Ectodermal cell (in vitro differentiated cells): ENCODE data around the gene MAD2L2.

Experiments used
- H3K27ac ChIP-seq: 2 replicates; pipeline ENCODE4 v1.7.0; 2013; ENCODE audit warnings: mild to moderate bottlenecking, low read depth, low read length; ENCODE audit not compliant: insufficient read depth, poor library complexity, severe bottlenecking
- H3K27me3 ChIP-seq: 2 replicates; pipeline ENCODE4 v1.7.0; 2013; ENCODE audit warnings: mild to moderate bottlenecking, low read length; ENCODE audit not compliant: insufficient read depth, control insufficient read depth, poor library complexity, severe bottlenecking
- H3K36me3 ChIP-seq: one replicate; pipeline ENCODE4 v1.7.0; 2013; ENCODE audit warnings: low read length; ENCODE audit not compliant: control insufficient read depth, insufficient read depth
- H3K4me1 ChIP-seq: one replicate; pipeline ENCODE4 v1.7.0; 2013; ENCODE audit warnings: low read length; ENCODE audit not compliant: control insufficient read depth, insufficient read depth
- H3K4me3 ChIP-seq: 2 replicates; pipeline ENCODE4 v1.7.0; 2013; ENCODE audit warnings: low read depth, low read length, control low read depth; ENCODE audit not compliant: insufficient read depth
- H3K9me3 ChIP-seq: 2 replicates; pipeline ENCODE4 v1.7.0; 2013; ENCODE audit warnings: mild to moderate bottlenecking, low read length, moderate library complexity; ENCODE audit not compliant: control insufficient read depth
- WGBS, 2 experiments: methylation state at CpG; one replicate each; pipeline ENCODE4 v1.1.7; 2013; ENCODE audit warnings: missing lambda C conversion rate in 2 of 2; 5-methylcytosine and 5-hydroxymethylcytosine counted together

MAD2L2 gene

GRCh38 chr1:11720033-11720376 lies 39.1 kb upstream of the MAD2L2 start:
- 92 to 93% methylated on average over 12 of the region's 12 CpGs for WGBS, 2 experiments
- no peaks in the 10 kb centered on the region for H3K36me3 ChIP-seq

GRCh38 chr1:11719313-11720032 lies 38.5 kb upstream of the MAD2L2 start:
- Histone ChIP-seq H3K27me3 (no peaks in the 10 kb centered on the region), H3K27ac (no peak overlapping the region), H3K36me3 (peaks cover 4% of the 10 kb centered on the region), H3K4me3 (no peak overlapping the region), H3K4me1 (no peaks in the 10 kb centered on the region), H3K9me3 (no peaks in the 10 kb centered on the region)
- 53 to 54% methylated on average over 44 of the region's 44 CpGs for WGBS, 2 experiments

More at GRCh38 chr1:11720033-11720376, 39.1 kb upstream of the MAD2L2 start:
- H3K4me1 ChIP-seq: no peaks in the 10 kb centered on the region
- no peaks in the 10 kb centered on the region for H3K27me3 ChIP-seq
- H3K27ac ChIP-seq: no peak overlapping the region
- H3K4me3 ChIP-seq: no peak overlapping the region
- no peaks in the 10 kb centered on the region for H3K9me3 ChIP-seq

- no peaks in the 10 kb centered on the region for H3K9me3 ChIP-seq
- no peak overlapping the region for H3K4me3 ChIP-seq
- no peaks in the 10 kb centered on the region for H3K4me1 ChIP-seq
- WGBS, 2 experiments: 95 to 96% methylated on average over 24 of the region's 24 CpGs
- H3K36me3 ChIP-seq: peaks cover 15% of the 10 kb centered on the region
- H3K27me3 ChIP-seq: no peaks in the 10 kb centered on the region
- no peak overlapping the region for H3K27ac ChIP-seq
Measured at GRCh38 chr1:11714831-11715575, 34.1 kb upstream of the MAD2L2 start.

GRCh38 chr1:11713095-11713494 lies 32.1 kb upstream of the MAD2L2 start:
- Histone ChIP-seq H3K27me3 (no peaks in the 10 kb centered on the region), H3K9me3 (no peaks in the 10 kb centered on the region), H3K27ac (no peak overlapping the region), H3K4me1 (no peaks in the 10 kb centered on the region), H3K4me3 (no peak overlapping the region), H3K36me3 (peaks cover 15% of the 10 kb centered on the region)
- 94 to 95% methylated on average over 11 of the region's 11 CpGs for WGBS, 2 experiments

GRCh38 chr1:11712285-11712684 lies 31.3 kb upstream of the MAD2L2 start:
- H3K4me1 ChIP-seq: peaks cover 7% of the 10 kb centered on the region
- 93 to 94% methylated on average over 8 of the region's 8 CpGs for WGBS, 2 experiments
- H3K27me3 ChIP-seq: no peaks in the 10 kb centered on the region
- H3K36me3 ChIP-seq: peaks cover 15% of the 10 kb centered on the region
- no peak overlapping the region for H3K4me3 ChIP-seq
- H3K9me3 ChIP-seq: no peaks in the 10 kb centered on the region
- no peak overlapping the region for H3K27ac ChIP-seq

- H3K4me1 ChIP-seq: peaks cover 9% of the 10 kb centered on the region
- no peaks in the 10 kb centered on the region for H3K27me3 ChIP-seq
- no peak overlapping the region for H3K27ac ChIP-seq
- 97% methylated on average over 5 of the region's 5 CpGs for WGBS, 2 experiments
- peaks cover 15% of the 10 kb centered on the region for H3K36me3 ChIP-seq
- no peaks in the 10 kb centered on the region for H3K9me3 ChIP-seq
- no peak overlapping the region for H3K4me3 ChIP-seq
Measured at GRCh38 chr1:11711490-11711889, 30.5 kb upstream of the MAD2L2 start.

- Histone ChIP-seq H3K27ac (no peak overlapping the region), H3K4me1 (peaks cover 35% of the 10 kb centered on the region), H3K9me3 (no peaks in the 10 kb centered on the region), H3K27me3 (no peaks in the 10 kb centered on the region), H3K36me3 (peaks cover 10% of the 10 kb centered on the region), H3K4me3 (no peak overlapping the region)
- 93 to 94% methylated on average over 11 of the region's 11 CpGs for WGBS, 2 experiments
Measured at GRCh38 chr1:11708554-11709350, 27.8 kb upstream of the MAD2L2 start.

- Histone ChIP-seq H3K4me1 (peaks cover 43% of the 10 kb centered on the region), H3K9me3 (no peaks in the 10 kb centered on the region), H3K4me3 (no peak overlapping the region), H3K27me3 (no peaks in the 10 kb centered on the region), H3K36me3 (peaks cover 10% of the 10 kb centered on the region), H3K27ac (no peak overlapping the region)
- 77 to 78% methylated on average over 17 of the region's 17 CpGs for WGBS, 2 experiments
Measured at GRCh38 chr1:11707621-11708276, 26.8 kb upstream of the MAD2L2 start.

- no peak overlapping the region for H3K27ac ChIP-seq
- peaks cover 4% of the 10 kb centered on the region for H3K36me3 ChIP-seq
- peaks cover 52% of the 10 kb centered on the region for H3K4me1 ChIP-seq
- no peaks in the 10 kb centered on the region for H3K27me3 ChIP-seq
- 93 to 95% methylated on average over 14 of the region's 14 CpGs for WGBS, 2 experiments
- H3K4me3 ChIP-seq: no peak overlapping the region
- no peaks in the 10 kb centered on the region for H3K9me3 ChIP-seq
Measured at GRCh38 chr1:11706292-11706691, 25.3 kb upstream of the MAD2L2 start.
